Activated CD4-positive, alpha-beta memory T cell treated with anti-CD3 and anti-CD28 coated beads for 36 hours (primary cell): ENCODE data around the gene ARHGAP18. TPM values are rescaled to one million over a fixed set of nuclear protein-coding genes. Genes with fewer than 3 reads are reported as not detected.

Source experiments
- CTCF ChIA-PET: fragments of 350-600 bp; sonication (Branson Sonifier 250); formaldehyde crosslinking; loops from one replicate; lab custom pipeline; 2021; ENCODE audit warnings: antibody characterized with exemption, inconsistent platforms; lab: Charles Lee
- POLR2A ChIA-PET: fragments of 350-600 bp; sonication (Branson Sonifier 250); formaldehyde crosslinking; loops from one replicate; lab custom pipeline; 2021; ENCODE audit warnings: antibody characterized with exemption; lab: Charles Lee
- DNase-seq: peaks from one replicate; pipeline ENCODE4 v3.0.0-alpha.2; 2020
- H3K27ac Mint-ChIP-seq: one replicate; pipeline ENCODE4 v1.8.0; 2021; ENCODE audit warnings: mixed read lengths
- H3K27me3 Mint-ChIP-seq: one replicate; pipeline ENCODE4 v1.8.0; 2021; ENCODE audit warnings: mixed read lengths
- H3K36me3 Mint-ChIP-seq: one replicate; pipeline ENCODE4 v1.8.0; 2021; ENCODE audit warnings: mixed read lengths
- H3K4me1 Mint-ChIP-seq: one replicate; pipeline ENCODE4 v1.8.0; 2021; ENCODE audit warnings: low read depth, mixed read lengths
- H3K4me3 Mint-ChIP-seq: one replicate; pipeline ENCODE4 v1.8.0; 2021; ENCODE audit warnings: mild to moderate bottlenecking, mixed read lengths
- H3K9me3 Mint-ChIP-seq: one replicate; pipeline ENCODE4 v1.8.0; 2021; ENCODE audit warnings: mixed read lengths
- intact Hi-C: fragments of 100-400 bp; cut with micrococcal nuclease; formaldehyde crosslinking; loops from one replicate; pipeline ENCODE4 v1.15.1; 2023
- total RNA-seq, 2 experiments: library from RNA; stranded (reverse); gene quantifications; one replicate each; pipeline ENCODE4 v1.2.3, GENCODE V29; 2021

The ARHGAP18 gene
- total RNA-seq, 2 experiments from 2014 or later: 7.0 to 9.2 TPM

GRCh38 chr6:129534926-129535325 is 175.1 kb downstream of the ARHGAP18 start:
- DNase-seq: no peak
- intact Hi-C loops: no loop called here
- H3K27ac Mint-ChIP-seq: no peak overlapping the region
- POLR2A ChIA-PET: no interaction called here
- H3K9me3 Mint-ChIP-seq: no peaks in the 10 kb centered on the region
- H3K4me1 Mint-ChIP-seq: no peaks in the 10 kb centered on the region
- peaks cover 2% of the 10 kb centered on the region for H3K36me3 Mint-ChIP-seq
- H3K4me3 Mint-ChIP-seq: no peak overlapping the region
- H3K27me3 Mint-ChIP-seq: peaks cover 2% of the 10 kb centered on the region
- CTCF ChIA-PET: no interaction called here

Other genes with a start within 250 kb of the ARHGAP18 start
- gene TMEM244, start 151.1 kb upstream of the ARHGAP18 start, total RNA-seq: not detected